ENCODE data around the gene OR2F1.

OR2F1 gene

DNA sequence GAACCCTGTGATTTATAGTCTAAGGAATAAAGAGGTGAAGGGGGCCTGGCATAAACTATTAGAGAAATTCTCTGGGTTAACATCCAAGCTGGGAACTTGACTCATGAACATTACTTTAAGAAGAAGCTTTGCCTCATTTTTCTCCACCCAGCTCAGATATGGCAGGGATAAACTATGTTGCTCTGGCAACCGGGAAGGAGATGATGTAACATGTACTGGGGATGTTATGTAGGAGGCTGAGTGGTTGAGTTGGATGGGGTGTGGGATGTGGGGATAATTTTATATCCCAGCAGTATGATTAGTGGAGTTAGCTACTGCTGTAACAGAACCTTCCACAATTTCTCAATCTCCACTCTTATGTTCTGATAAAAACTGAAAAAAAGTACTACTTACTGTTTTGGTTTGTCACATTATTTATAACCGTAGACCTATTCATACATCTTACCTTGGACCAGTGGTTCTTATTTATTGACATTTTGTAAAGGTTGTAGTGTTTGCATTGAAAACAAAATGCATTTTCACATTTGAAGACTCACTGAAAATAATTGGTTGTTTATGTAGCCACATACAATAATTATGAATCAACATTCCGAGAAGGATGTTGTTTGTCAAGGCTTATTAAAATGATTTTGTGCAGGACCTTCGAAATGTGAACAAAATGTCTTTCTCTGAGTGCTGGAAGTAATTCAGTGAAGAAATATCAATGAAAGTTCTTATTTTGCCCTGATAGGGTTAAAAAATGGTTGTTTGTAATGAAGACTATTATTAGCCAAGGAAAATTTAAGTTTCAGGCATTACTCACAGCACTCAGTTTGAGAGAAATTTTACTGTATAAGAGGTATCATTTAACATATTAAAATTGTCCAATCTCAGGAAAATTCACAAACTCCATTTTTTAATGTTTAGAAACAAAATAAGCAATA lies 18.3 kb upstream of the OR2F1 start:
- DNase-seq (ENCODE audit: low read depth): no peak
- TF ChIP-seq, protein P1, sequence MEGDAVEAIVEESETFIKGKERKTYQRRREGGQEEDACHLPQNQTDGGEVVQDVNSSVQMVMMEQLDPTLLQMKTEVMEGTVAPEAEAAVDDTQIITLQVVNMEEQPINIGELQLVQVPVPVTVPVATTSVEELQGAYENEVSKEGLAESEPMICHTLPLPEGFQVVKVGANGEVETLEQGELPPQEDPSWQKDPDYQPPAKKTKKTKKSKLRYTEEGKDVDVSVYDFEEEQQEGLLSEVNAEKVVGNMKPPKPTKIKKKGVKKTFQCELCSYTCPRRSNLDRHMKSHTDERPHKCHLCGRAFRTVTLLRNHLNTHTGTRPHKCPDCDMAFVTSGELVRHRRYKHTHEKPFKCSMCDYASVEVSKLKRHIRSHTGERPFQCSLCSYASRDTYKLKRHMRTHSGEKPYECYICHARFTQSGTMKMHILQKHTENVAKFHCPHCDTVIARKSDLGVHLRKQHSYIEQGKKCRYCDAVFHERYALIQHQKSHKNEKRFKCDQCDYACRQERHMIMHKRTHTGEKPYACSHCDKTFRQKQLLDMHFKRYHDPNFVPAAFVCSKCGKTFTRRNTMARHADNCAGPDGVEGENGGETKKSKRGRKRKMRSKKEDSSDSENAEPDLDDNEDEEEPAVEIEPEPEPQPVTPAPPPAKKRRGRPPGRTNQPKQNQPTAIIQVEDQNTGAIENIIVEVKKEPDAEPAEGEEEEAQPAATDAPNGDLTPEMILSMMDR (IDR thresholded peaks at IDR 0.05; ENCODE audit: low read depth, low read length, missing control alignments): no peak

DNA sequence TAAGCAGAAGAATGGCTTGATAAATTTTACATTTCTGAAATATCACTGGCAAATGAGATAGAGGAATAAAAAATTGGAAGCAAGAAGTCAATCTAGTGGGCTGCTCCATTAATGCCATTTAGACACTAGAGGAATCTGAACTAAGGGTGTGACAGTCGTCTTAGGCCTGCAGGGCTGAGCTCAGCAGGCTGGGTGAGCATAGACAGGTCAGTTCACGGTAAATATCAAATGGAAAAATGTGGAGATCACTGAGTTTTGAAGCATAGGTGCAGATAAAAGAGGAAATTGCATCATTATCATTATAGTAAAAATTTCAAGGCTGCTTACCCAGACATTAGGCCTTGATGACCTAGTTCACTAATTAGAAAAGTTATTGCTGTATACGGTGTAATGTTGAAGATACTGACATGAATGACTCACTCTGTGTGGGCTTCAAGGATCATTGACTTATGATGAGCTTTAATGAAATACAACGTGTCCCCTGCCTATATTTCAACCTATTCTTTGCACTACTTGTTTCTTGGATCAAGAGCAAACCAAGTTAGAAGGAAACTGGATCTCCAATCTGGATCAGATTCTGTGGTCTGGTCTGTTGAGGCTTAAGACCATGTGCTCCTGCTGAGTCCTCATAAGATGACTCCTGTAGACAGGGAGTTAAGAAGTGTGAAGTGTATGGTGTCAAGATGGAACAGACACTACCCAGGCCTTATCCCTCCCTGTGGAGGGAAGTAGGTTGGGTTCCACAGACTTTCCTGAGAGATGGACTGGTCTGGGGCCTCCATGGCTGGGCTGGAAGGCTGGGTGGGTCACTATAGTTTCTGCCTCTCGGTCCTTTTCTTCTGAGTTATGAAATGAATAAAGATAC lies 16.0 kb upstream of the OR2F1 start:
- no peak for DNase-seq (ENCODE audit: low read depth)
- TF ChIP-seq, protein P1 (IDR thresholded peaks at IDR 0.05; ENCODE audit: low read depth, low read length, missing control alignments): no peak

More for the DNA sequence above, 18.3 kb upstream of the OR2F1 start:
- H3K4me3 ChIP-seq (ENCODE audit: low read depth, low read length): no peak overlapping the region

GRCh38 chr7:143945423-143945822 lies 9.2 kb upstream of the OR2F1 start:
- TF ChIP-seq, protein P1 (IDR thresholded peaks at IDR 0.05; ENCODE audit: low read depth, low read length, missing control alignments): no peak
- H3K4me3 ChIP-seq (ENCODE audit: low read depth, low read length): no peak overlapping the region
- DNase-seq (ENCODE audit: low read depth): no peak

More for the DNA sequence above, 16.0 kb upstream of the OR2F1 start:
- H3K4me3 ChIP-seq (ENCODE audit: low read depth, low read length): no peak overlapping the region

GRCh38 chr7:143947111-143947510 lies 7.5 kb upstream of the OR2F1 start:
- H3K4me3 ChIP-seq (ENCODE audit: low read depth, low read length): no peak overlapping the region
- TF ChIP-seq, protein P1 (IDR thresholded peaks at IDR 0.05; ENCODE audit: low read depth, low read length, missing control alignments): no peak
- DNase-seq (ENCODE audit: low read depth): no peak

DNA sequence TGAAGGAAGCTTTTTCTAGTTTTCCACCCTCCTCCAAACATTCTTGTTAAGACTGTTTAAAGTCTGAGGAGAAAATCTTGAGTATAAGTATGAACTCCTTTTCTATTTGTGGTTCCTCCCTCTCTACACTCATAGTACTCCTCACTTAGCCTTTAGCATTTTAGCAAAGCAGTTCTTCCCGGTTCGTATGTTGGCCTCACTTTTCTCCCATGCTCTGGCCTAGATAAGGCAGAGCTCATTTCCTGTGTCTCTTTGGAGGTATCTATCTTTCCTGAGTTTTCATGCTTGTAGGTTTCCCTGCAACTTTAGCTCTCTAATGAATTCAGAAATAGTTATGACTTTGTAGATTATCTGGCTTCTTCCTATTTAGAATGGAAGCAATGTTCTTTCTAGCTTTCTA lies 5.9 kb upstream of the OR2F1 start:
- no peak for DNase-seq (ENCODE audit: low read depth)
- H3K4me3 ChIP-seq (ENCODE audit: low read depth, low read length): no peak overlapping the region
- TF ChIP-seq, protein P1 (IDR thresholded peaks at IDR 0.05; ENCODE audit: low read depth, low read length, missing control alignments): no peak

- no peak overlapping the region for H3K4me3 ChIP-seq (ENCODE audit: low read depth, low read length)
- no peak for DNase-seq (ENCODE audit: low read depth)
- TF ChIP-seq, protein P1 (IDR thresholded peaks at IDR 0.05; ENCODE audit: low read depth, low read length, missing control alignments): no peak
Measured at GRCh38 chr7:143953421-143953820, 1.2 kb upstream of the OR2F1 start.
